HepG2 (cell line): ENCODE data around the gene IL1RAPL2. TPM values are rescaled to one million over a fixed set of nuclear protein-coding genes. Genes with fewer than 3 reads are reported as not detected.

ENCODE experiments used
- ATAC-seq: fragments of 200-7000 bp; cut with Tn5 transposase; 3 replicates; pipeline ENCODE4 v1.9.1; 2020; ENCODE audit warnings: mild to moderate bottlenecking, moderate library complexity
- BruUV-seq: library from RNA; stranded (reverse); fragments of 400-500 nt; replicated peaks from 2 replicates; lab custom pipeline; 2021; lab: Mats Ljungman, UMichigan
- CTCF ChIA-PET: fragments of 300-600 bp; formaldehyde crosslinking; extraction: SDS; loops from one replicate; lab custom pipeline; 2021; ENCODE audit warnings: low total read pairs, inconsistent platforms, low intra/inter-chr PET ratio; lab: Yijun Ruan, JAX
- POLR2A ChIA-PET: fragments of 350-600 bp; sonication (Branson Sonifier 250); formaldehyde crosslinking; loops from one replicate; lab custom pipeline; 2020; ENCODE audit warnings: antibody characterized with exemption, inconsistent platforms; lab: Yijun Ruan, JAX
- DNase-seq: peaks from one replicate; pipeline ENCODE4 v3.0.0-alpha.2; 2015; ENCODE audit warnings: low spot score
- FAIRE-seq: peaks from 3 replicates; lab custom pipeline; 2011; peaks lifted over from hg19 to GRCh38; lab: Jason Lieb, UNC
- H2AFZ ChIP-seq: one replicate; pipeline ENCODE4 v1.6.1; 2011; ENCODE audit warnings: low read length, inconsistent platforms
- H3K27ac ChIP-seq: fragments of 300-600 bp; 3 replicates; pipeline ENCODE4 v1.8.0; 2011; ENCODE audit warnings: mixed run types, mild to moderate bottlenecking, mixed read lengths, low read length, inconsistent platforms; ENCODE audit not compliant: insufficient read depth; ENCODE audit errors: extremely low read length
- H3K27me3 ChIP-seq, 2 experiments: fragments of 200-600 bp in 1 of 2; 2 replicates in 1 of 2; 3 replicates in 1 of 2; pipeline versions ENCODE4 v1.6.0 to v1.8.0; 2011; ENCODE audit warnings: low read length in 2 of 2, mild to moderate bottlenecking in 2 of 2, moderate library complexity in 2 of 2, inconsistent platforms in 1 of 2; ENCODE audit not compliant: insufficient read depth in 2 of 2, control insufficient read depth in 1 of 2
- H3K36me3 ChIP-seq, 2 experiments: fragments of 200-600 bp in 1 of 2; replicated peaks in 1 of 2; 2 replicates in 1 of 2; 3 replicates in 1 of 2; pipeline versions ENCODE4 v1.5.1 to v1.8.0; 2011; ENCODE audit warnings: low read length in 2 of 2, inconsistent platforms in 1 of 2; ENCODE audit not compliant: insufficient read depth in 2 of 2, control insufficient read depth in 1 of 2
- H3K4me1 ChIP-seq: 2 replicates; pipeline ENCODE4 v1.5.1; 2012; ENCODE audit warnings: low read length, inconsistent platforms; ENCODE audit not compliant: insufficient read depth
- H3K4me2 ChIP-seq: 2 replicates; pipeline ENCODE4 v1.6.0; 2011; ENCODE audit warnings: low read depth, low read length, inconsistent platforms
- H3K4me3 ChIP-seq, 3 experiments: fragments of 200-600 bp in 1 of 3; sonication (generic), shearing (Covaris generic) in 1 of 3; replicated peaks in 1 of 3; 2 replicates each; pipeline ENCODE4 v1.5.1; 2011 to 2016; ENCODE audit warnings: low read length in 3 of 3, inconsistent platforms in 2 of 3, low read depth in 2 of 3, mild to moderate bottlenecking in 2 of 3, control low read depth in 1 of 3, mixed read lengths in 1 of 3; ENCODE audit not compliant: insufficient read depth in 1 of 3
- H3K79me2 ChIP-seq: one replicate; pipeline ENCODE4 v1.6.1; 2011; ENCODE audit warnings: low read length, inconsistent platforms; ENCODE audit not compliant: insufficient read depth
- H3K9ac ChIP-seq: 2 replicates; pipeline ENCODE4 v1.6.0; 2011; ENCODE audit warnings: mild to moderate bottlenecking, low read depth, low read length, inconsistent platforms; ENCODE audit not compliant: insufficient read depth
- H3K9me3 ChIP-seq: 2 replicates; pipeline ENCODE4 v1.5.1; 2012; ENCODE audit warnings: mild to moderate bottlenecking, low read length
- H4K20me1 ChIP-seq: 2 replicates; pipeline ENCODE4 v1.6.0; 2011; ENCODE audit warnings: inconsistent platforms, mild to moderate bottlenecking, low read length, moderate library complexity; ENCODE audit not compliant: insufficient read depth
- CENPT ChIP-seq: sonication (generic); formaldehyde crosslinking; IDR thresholded peaks from 2 replicates; pipeline ENCODE4 v1.8.0; 2022; ENCODE audit warnings: low read depth, mild to moderate bottlenecking, moderate library complexity, missing genetic modification reagents
- GTF3A ChIP-seq: sonication (generic); formaldehyde crosslinking; conservative IDR thresholded peaks from 2 replicates; pipeline ENCODE4 v1.4.0; 2020; ENCODE audit warnings: mild to moderate bottlenecking, missing genetic modification reagents
- HOXA9 ChIP-seq: sonication (generic); formaldehyde crosslinking; IDR thresholded peaks from 2 replicates; pipeline ENCODE4 v1.8.1; 2022; ENCODE audit warnings: missing genetic modification reagents, mild to moderate bottlenecking, moderate library complexity, borderline replicate concordance
- KLF12 ChIP-seq: sonication (generic); formaldehyde crosslinking; IDR thresholded peaks from 2 replicates; pipeline ENCODE4 v1.4.0; 2020; ENCODE audit warnings: missing genetic modification reagents, borderline replicate concordance
- NFIB ChIP-seq: sonication (generic); formaldehyde crosslinking; IDR thresholded peaks from 2 replicates; pipeline ENCODE4 v1.9.0; 2021; ENCODE audit warnings: missing genetic modification reagents, mild to moderate bottlenecking, borderline replicate concordance
- PLRG1 ChIP-seq: fragments of 450-650 bp; conservative IDR thresholded peaks from 2 replicates; pipeline ENCODE4 v1.6.1; 2016
- SMARCE1 ChIP-seq: fragments of 450-650 bp; IDR thresholded peaks from 2 replicates; pipeline ENCODE4 v1.6.1; 2017; ENCODE audit warnings: borderline replicate concordance
- TEAD3 ChIP-seq: optimal IDR thresholded peaks from 2 replicates; pipeline ENCODE3; 2016; ENCODE audit warnings: borderline replicate concordance
- U2AF1 ChIP-seq: fragments of 200-400 bp; formaldehyde crosslinking; optimal IDR thresholded peaks from 2 replicates; pipeline ENCODE3; 2017; ENCODE audit warnings: mild to moderate bottlenecking, low read depth, low read length
- ZNF430 ChIP-seq: sonication (generic); formaldehyde crosslinking; IDR thresholded peaks from 2 replicates; pipeline ENCODE4 v1.9.0; 2021; ENCODE audit warnings: mild to moderate bottlenecking, missing genetic modification reagents
- ZNF530 ChIP-seq: sonication (generic); formaldehyde crosslinking; IDR thresholded peaks from 2 replicates; pipeline ENCODE4 v1.5.0; 2020; ENCODE audit warnings: low read depth, mild to moderate bottlenecking, missing genetic modification reagents
- ZNF709 ChIP-seq: sonication (generic); formaldehyde crosslinking; IDR thresholded peaks from 2 replicates; pipeline ENCODE4 v1.5.0; 2020; ENCODE audit warnings: mild to moderate bottlenecking, missing genetic modification reagents
- ZNF772 ChIP-seq: sonication (generic); formaldehyde crosslinking; IDR thresholded peaks from 2 replicates; pipeline ENCODE4 v1.5.0; 2020; ENCODE audit warnings: mild to moderate bottlenecking, missing genetic modification reagents
- in situ Hi-C: cut with HindIII; loops from 2 replicates; pipeline ENCODE4 v1.10.0; 2017; ENCODE audit warnings: low pct_unique_long_range_greater_than_20kb; ENCODE audit not compliant: extremely low pct_ligation_motif_present
- intact Hi-C: fragments of 100-400 bp; cut with micrococcal nuclease; formaldehyde crosslinking; loops from one replicate; pipeline ENCODE4 v1.10.0; 2022; ENCODE audit not compliant: unreplicated experiment
- polyA plus RNA-seq, 8 experiments: library from polyadenylated mRNA; depleted of rRNA in 3 of 8; stranded (reverse) in 7 of 8; unstranded in 1 of 8; fragments of >200 nt; fragmentation: Illumina TruSeq in 4 of 8; extraction: Trizol in 4 of 8; gene quantifications; 2 replicates each; pipeline versions ENCODE4 v1.2.1 to v1.2.3, GENCODE V29; 2011 to 2016; ENCODE audit warnings: low read depth in 4 of 8, missing spikeins in 1 of 8, mixed read lengths in 1 of 8; ENCODE audit not compliant: insufficient read depth in 1 of 8
- total RNA-seq, 5 experiments: library from RNA; depleted of rRNA; stranded (reverse); fragments of >200 nt; fragmentation: Illumina TruSeq; extraction: Trizol; gene quantifications; 2 replicates each; pipeline ENCODE4 v1.2.3, GENCODE V29; 2016; ENCODE audit warnings: low read depth in 1 of 5
- TF ChIP-seq, protein P1 (sequence below): IDR thresholded peaks from 2 replicates; pipeline ENCODE4 v1.6.1; 2016; ENCODE audit warnings: missing compliant biosample characterization, missing genetic modification reagents, borderline replicate concordance
- TF ChIP-seq, protein P2 (sequence below): sonication (generic); formaldehyde crosslinking; IDR thresholded peaks from 2 replicates; pipeline ENCODE4 v1.8.0; 2022; ENCODE audit warnings: mild to moderate bottlenecking, missing genetic modification reagents, moderate library complexity
- TF ChIP-seq, protein P3 (sequence below): IDR thresholded peaks from 2 replicates; pipeline ENCODE4 v1.6.1; 2016; ENCODE audit warnings: missing genetic modification reagents, missing compliant biosample characterization
- TF ChIP-seq, protein P4 (sequence below): IDR thresholded peaks from 2 replicates; pipeline ENCODE4 v1.6.1; 2016; ENCODE audit warnings: low read depth
- TF ChIP-seq, protein P5 (sequence below): sonication (generic); formaldehyde crosslinking; IDR thresholded peaks from 2 replicates; pipeline ENCODE4 v1.8.1; 2023; ENCODE audit warnings: mild to moderate bottlenecking, inconsistent platforms, moderate library complexity, missing genetic modification reagents, borderline replicate concordance

IL1RAPL2 gene
- total and polyA plus RNA-seq, 2 of the 13 experiments (the other 11 are each of a cell fraction or from before 2014, with no cell fraction given): not detected

DNA sequence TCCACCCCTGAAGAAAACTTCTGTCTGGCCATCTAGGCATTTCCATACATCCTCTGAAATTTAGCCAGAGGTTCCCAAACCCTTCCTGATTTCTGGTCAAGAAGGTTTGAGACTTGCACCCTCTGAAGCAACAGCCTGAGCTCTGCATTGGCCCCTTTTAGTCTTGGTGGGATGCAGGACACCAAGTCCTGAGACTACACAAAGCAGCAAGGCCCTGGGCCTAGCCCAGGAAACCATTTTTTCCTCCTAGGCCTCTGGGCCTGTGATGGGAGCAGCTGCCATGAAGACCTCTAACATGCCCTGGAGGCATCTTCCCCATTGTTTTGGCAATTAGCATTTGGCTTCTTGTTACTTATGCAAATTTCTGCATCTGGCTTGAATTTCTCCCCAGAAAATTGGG, 196.6 kb downstream of the IL1RAPL2 start (continued):
- no peak for TF ChIP-seq CENPT
- TF ChIP-seq, all 625 proteins: peak for 0

DNA sequence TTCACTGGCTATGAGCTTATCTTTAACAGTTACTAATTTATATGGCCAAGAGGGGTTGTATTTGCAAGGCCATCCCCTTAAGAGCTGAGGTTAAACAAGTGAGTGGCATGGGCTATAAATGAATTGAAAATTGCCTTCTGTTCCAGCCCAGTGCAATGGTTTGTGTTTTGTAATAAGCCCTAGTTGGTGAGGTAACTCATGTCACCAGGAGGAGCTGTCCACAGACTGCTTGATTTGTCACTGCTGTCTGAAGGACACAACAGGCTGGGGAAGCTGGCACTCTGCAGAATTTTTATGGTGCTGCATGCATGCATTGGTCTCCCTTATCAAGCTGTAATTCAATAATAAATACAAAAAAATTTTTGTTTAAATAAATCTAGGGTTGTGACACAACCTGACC, 223.8 kb downstream of the IL1RAPL2 start:
- DNase-seq (no peak), ATAC-seq (no peak), FAIRE-seq (no peak)
- TF ChIP-seq, protein P1, sequence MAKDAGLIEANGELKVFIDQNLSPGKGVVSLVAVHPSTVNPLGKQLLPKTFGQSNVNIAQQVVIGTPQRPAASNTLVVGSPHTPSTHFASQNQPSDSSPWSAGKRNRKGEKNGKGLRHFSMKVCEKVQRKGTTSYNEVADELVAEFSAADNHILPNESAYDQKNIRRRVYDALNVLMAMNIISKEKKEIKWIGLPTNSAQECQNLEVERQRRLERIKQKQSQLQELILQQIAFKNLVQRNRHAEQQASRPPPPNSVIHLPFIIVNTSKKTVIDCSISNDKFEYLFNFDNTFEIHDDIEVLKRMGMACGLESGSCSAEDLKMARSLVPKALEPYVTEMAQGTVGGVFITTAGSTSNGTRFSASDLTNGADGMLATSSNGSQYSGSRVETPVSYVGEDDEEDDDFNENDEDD (CRISPR knock-in tag): no peak
- TF ChIP-seq SMARCE1 (no peak), GTF3A (CRISPR knock-in tag) (no peak), TEAD3 (CRISPR knock-in tag) (no peak), HOXA9 (CRISPR knock-in tag) (no peak), KLF12 (CRISPR knock-in tag) (no peak), PLRG1 (no peak), NFIB (CRISPR knock-in tag) (no peak), ZNF530 (CRISPR knock-in tag) (no peak), ZNF772 (CRISPR knock-in tag) (no peak), ZNF430 (CRISPR knock-in tag) (no peak), U2AF1 (no peak), ZNF709 (CRISPR knock-in tag) (no peak)
- TF ChIP-seq, protein P2, sequence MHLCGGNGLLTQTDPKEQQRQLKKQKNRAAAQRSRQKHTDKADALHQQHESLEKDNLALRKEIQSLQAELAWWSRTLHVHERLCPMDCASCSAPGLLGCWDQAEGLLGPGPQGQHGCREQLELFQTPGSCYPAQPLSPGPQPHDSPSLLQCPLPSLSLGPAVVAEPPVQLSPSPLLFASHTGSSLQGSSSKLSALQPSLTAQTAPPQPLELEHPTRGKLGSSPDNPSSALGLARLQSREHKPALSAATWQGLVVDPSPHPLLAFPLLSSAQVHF (CRISPR knock-in tag): no peak
- TF ChIP-seq, protein P3, sequence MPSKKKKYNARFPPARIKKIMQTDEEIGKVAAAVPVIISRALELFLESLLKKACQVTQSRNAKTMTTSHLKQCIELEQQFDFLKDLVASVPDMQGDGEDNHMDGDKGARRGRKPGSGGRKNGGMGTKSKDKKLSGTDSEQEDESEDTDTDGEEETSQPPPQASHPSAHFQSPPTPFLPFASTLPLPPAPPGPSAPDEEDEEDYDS: no peak
- TF ChIP-seq, protein P4, sequence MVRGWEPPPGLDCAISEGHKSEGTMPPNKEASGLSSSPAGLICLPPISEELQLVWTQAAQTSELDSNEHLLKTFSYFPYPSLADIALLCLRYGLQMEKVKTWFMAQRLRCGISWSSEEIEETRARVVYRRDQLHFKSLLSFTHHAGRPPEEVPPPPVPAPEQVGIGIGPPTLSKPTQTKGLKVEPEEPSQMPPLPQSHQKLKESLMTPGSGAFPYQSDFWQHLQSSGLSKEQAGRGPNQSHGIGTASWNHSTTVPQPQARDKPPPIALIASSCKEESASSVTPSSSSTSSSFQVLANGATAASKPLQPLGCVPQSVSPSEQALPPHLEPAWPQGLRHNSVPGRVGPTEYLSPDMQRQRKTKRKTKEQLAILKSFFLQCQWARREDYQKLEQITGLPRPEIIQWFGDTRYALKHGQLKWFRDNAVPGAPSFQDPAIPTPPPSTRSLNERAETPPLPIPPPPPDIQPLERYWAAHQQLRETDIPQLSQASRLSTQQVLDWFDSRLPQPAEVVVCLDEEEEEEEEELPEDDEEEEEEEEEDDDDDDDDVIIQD (CRISPR knock-in tag): no peak
- TF ChIP-seq, protein P5, sequence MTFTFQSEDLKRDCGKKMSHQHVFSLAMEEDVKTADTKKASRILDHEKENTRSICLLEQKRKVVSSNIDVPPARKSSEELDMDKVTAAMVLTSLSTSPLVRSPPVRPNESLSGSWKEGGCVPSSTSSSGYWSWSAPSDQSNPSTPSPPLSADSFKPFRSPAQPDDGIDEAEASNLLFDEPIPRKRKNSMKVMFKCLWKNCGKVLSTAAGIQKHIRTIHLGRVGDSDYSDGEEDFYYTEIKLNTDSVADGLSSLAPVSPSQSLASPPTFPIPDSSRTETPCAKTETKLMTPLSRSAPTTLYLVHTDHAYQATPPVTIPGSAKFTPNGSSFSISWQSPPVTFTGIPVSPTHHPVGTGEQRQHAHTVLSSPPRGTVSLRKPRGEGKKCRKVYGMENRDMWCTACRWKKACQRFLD (CRISPR knock-in tag): no peak
- in situ Hi-C loops (no loop called here), intact Hi-C loops (no loop called here)
- no peaks in the 10 kb centered on the region for H3K36me3 ChIP-seq
- H3K79me2 ChIP-seq: no peaks in the 10 kb centered on the region
- no TSS peak for BruUV-seq
- no peaks in the 10 kb centered on the region for H4K20me1 ChIP-seq
- CTCF ChIA-PET: no interaction called here
- H2AFZ ChIP-seq: no peak overlapping the region
- POLR2A ChIA-PET: no interaction called here
- no peak overlapping the region for H3K4me3 ChIP-seq
- no peak overlapping the region for H3K9ac ChIP-seq
- no peak overlapping the region for H3K27ac ChIP-seq
- H3K4me1 ChIP-seq: no peaks in the 10 kb centered on the region
- no peak overlapping the region for H3K4me2 ChIP-seq
- H3K9me3 ChIP-seq: no peaks in the 10 kb centered on the region
- no peaks in the 10 kb centered on the region for H3K27me3 ChIP-seq
